ENCODE measurements around the gene SMIM12. TPM values are rescaled to one million over a fixed set of nuclear protein-coding genes. Genes with fewer than 3 reads are reported as not detected.

The SMIM12 gene
- total RNA-seq, 1 donor from 2014 or later: 66.2 TPM

DNA sequence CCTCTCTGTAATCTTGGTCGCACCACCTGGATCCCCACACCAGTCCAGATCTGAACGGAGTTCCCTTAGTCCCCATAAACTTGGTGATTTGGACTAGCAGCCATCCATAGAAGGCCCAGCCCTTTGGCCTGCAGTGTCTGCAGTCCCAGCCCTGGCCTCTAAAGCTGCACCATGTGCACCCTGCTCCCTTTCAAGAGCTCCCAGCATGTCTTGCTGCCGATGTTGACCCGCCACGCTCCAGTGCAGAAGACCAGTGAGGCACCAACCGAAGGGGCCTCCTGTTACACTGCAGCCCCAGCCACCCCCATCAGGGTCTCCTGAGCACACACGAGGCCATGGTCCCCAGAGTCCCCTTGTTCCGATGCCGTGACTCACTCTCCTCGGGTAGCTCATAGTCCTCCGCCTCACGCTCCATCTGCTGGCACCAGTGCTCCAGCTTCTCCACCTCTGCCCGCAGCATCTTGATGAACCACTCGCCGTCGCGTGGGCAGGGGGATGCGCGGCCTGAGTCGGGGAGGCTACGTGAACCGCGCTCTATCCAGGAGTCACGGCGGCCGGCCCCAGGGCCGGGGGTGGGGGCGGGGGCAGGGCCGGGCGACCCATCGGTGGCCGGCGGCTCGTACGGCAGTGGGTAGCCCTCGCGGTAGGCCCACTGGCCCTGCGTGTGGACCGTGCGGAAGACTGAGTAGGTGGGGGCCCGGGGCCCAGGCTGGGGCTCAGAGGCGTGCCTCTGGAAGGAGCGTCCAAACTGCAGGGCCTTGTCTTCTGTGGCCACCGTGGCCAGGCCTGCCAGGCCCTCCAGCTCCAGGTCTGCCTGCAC lies 8.9 kb upstream of the SMIM12 start:
- DNase-seq (ENCODE audit: low spot score): no peak
- Mint-ChIP-seq H3K4me1 (ENCODE audit: low read depth) (peaks cover 24% of the 10 kb centered on the region), H3K9me3 (no peaks in the 10 kb centered on the region), H3K36me3 (ENCODE audit: low read depth) (peaks cover 2% of the 10 kb centered on the region), H3K27me3 (ENCODE audit: insufficient read depth) (peaks cover 21% of the 10 kb centered on the region), H3K27ac (no peak overlapping the region), H3K4me3 (no peak overlapping the region)
- intact Hi-C loops (cut with micrococcal nuclease): no loop called here

DNA sequence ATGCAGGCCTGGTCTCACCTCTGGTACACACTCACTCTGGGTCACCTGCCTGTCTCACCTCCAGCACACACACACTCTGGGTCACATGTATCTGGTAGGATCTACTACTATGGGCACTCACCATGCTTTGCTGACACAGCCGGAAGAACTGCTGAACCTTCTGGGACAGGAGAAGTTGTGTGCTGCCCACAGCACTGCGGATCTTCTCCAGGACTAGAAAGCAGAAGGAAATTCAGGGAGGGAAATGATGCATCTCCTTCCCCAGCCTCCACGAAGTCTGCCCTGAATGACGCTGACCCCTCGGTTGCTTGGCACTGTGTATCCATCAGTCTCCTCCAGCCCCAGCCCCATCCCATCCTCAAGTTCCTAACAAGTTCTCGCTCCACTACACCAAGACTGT lies 7.9 kb upstream of the SMIM12 start:
- peak overlapping the region; percentile 61 for H3K4me3 Mint-ChIP-seq

DNA sequence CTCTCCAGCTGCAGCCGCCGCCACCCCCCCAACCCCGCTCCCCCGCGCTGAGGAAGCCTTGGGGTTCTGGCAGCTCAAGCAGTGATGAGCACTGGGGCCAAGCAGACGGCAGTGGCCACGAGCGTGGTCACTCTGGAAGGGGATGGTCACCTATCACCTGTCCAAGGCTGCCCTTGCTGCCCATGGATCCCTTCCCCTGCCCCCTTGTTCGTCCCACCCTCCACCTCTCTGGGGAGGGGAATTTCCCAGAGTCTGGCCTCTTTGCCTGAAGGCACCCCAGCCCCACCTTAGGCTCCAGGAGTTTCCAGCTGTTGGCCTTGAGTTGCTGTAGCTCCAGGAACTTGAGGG lies 7.2 kb upstream of the SMIM12 start:
- Mint-ChIP-seq H3K36me3 (ENCODE audit: low read depth) (peaks cover 2% of the 10 kb centered on the region), H3K4me3 (peak overlapping the region; percentile 80), H3K27me3 (ENCODE audit: insufficient read depth) (peaks cover 18% of the 10 kb centered on the region), H3K4me1 (ENCODE audit: low read depth) (peaks cover 36% of the 10 kb centered on the region), H3K9me3 (no peaks in the 10 kb centered on the region), H3K27ac (no peak overlapping the region)
- intact Hi-C loops (cut with micrococcal nuclease): loop anchor here (1.0 kb wide), 3 partner anchors 14 to 213 kb away; partner anchors contain the start of gene ZMYM1
- no peak for DNase-seq (ENCODE audit: low spot score)

More for the DNA sequence above, 7.9 kb upstream of the SMIM12 start:
- no peak for DNase-seq (ENCODE audit: low spot score)
- H3K9me3 Mint-ChIP-seq: no peaks in the 10 kb centered on the region
- intact Hi-C loops (cut with micrococcal nuclease): no loop called here
- H3K27ac Mint-ChIP-seq: peak overlapping the region; percentile 61
- peaks cover 2% of the 10 kb centered on the region for H3K36me3 Mint-ChIP-seq (ENCODE audit: low read depth)
- H3K4me1 Mint-ChIP-seq (ENCODE audit: low read depth): peaks cover 34% of the 10 kb centered on the region
- H3K27me3 Mint-ChIP-seq (ENCODE audit: insufficient read depth): peaks cover 24% of the 10 kb centered on the region

DNA sequence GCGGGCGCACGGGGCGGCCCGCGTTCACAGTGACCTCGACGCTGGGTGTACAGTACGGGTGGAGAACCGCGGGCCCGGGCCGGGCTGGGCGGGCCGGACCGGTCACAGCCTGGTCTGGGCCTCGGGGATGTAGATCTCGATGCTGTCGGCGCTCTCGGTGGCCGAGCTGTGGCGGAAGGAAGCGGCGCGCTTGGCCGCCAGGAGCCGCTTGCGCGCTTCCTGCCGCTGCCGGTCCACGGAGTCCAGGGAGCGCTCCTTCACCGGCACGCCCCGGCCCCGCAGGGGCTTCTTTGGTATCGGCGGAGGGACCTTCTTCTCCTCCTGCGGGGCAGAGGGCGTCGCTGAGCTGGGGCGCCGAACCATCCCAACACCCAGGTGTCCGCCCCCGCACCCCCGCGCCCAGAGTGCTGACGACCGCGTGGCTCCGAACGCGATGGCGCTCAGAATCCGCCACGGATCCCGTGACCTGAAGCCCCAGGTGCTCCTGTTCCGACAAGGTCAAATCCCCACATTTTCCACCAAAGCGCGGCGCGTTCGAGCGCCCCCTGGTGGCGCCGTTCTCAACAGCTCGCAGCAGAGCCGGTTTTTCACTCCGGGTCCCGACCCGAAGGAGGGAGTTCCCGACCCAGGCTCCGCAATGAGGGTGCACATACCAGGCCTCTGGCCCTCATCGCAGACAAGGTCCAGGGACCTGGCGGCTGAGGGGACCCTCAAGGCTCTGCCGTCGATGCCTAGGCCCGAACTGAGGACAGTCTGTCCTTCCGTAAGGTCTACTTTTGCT lies 6.6 kb upstream of the SMIM12 start:
- Mint-ChIP-seq H3K9me3 (no peaks in the 10 kb centered on the region), H3K36me3 (ENCODE audit: low read depth) (peaks cover 2% of the 10 kb centered on the region), H3K27me3 (ENCODE audit: insufficient read depth) (peaks cover 12% of the 10 kb centered on the region), H3K27ac (peak overlapping the region; percentile 86), H3K4me3 (peak overlapping the region; percentile 80), H3K4me1 (ENCODE audit: low read depth) (peaks cover 36% of the 10 kb centered on the region)
- DNase-seq (ENCODE audit: low spot score): peak; percentile 85
- intact Hi-C loops (cut with micrococcal nuclease): loop anchor here (1.0 kb wide), 3 partner anchors 14 to 213 kb away; partner anchors contain the start of gene ZMYM1

DNA sequence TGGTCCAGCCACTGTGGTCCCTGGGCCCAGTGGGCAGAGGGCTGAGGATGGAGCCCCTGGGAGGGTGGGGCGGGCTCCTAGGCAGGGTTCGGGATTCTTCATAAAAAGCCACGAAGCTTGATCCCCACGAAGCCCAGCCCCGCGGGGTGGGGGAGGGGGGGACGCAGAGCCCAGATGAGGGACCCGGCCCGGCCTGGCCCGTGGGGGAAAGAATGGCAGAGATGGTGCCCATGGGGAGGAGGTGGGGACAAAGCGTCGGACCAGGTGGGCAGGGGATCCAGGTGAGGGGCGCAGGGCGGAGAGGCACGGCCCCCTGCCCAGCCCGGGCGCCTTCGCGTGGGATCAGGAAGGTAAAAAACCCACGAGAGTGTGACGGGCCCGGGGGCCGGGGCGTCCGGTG lies 6.0 kb upstream of the SMIM12 start:
- Mint-ChIP-seq H3K36me3 (ENCODE audit: low read depth) (peaks cover 2% of the 10 kb centered on the region), H3K27ac (no peak overlapping the region)

DNA sequence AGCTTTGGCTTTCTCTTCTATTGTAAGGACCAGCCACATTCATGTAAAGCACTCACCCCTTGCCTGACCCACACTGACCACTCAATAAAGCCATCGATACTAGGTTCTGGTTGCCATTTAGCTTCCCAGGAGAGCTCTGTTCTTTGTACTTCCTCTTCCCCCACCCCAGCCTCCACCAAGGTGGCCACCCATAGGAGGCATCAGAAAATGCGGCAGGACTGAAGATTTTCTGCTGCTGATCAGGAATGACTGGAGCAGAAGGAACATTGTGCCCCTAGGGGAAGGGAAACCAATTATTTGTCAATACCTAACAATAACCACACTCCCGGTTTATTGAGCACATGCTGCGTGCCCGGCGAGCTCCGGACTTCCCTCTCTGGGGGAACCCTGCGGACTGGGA lies 5.2 kb upstream of the SMIM12 start:
- Mint-ChIP-seq H3K27ac (peak overlapping the region; percentile 81), H3K27me3 (ENCODE audit: insufficient read depth) (peaks cover 9% of the 10 kb centered on the region), H3K4me3 (peak overlapping the region; percentile 74), H3K9me3 (no peaks in the 10 kb centered on the region), H3K4me1 (ENCODE audit: low read depth) (peaks cover 43% of the 10 kb centered on the region), H3K36me3 (ENCODE audit: low read depth) (peaks cover 2% of the 10 kb centered on the region)
- intact Hi-C loops (cut with micrococcal nuclease): no loop called here
- no peak for DNase-seq (ENCODE audit: low spot score)

More for the DNA sequence above, 6.0 kb upstream of the SMIM12 start:
- intact Hi-C loops (cut with micrococcal nuclease): no loop called here
- Mint-ChIP-seq H3K4me1 (ENCODE audit: low read depth) (peaks cover 36% of the 10 kb centered on the region), H3K4me3 (no peak overlapping the region), H3K27me3 (ENCODE audit: insufficient read depth) (peaks cover 11% of the 10 kb centered on the region), H3K9me3 (no peaks in the 10 kb centered on the region)
- DNase-seq (ENCODE audit: low spot score): no peak

DNA sequence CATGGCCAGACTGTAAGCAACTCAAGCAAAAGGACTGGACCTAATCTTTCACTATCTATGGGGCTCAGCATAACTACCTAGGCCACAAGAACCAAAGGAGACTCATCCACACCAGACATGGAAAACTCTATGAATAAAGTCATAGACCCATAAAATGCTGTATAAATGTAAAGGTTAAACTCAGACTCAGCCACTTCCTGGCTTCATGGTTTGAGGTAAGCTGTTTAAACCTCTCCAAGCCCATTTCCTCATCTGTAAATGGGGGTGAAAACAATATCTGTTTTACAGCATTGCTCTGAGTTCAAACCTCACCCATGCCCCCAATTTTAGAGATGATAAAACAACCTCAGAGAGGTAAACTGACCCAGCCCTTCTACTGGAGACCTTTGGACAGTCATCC lies 4.0 kb upstream of the SMIM12 start:
- no peaks in the 10 kb centered on the region for H3K9me3 Mint-ChIP-seq
- H3K4me1 Mint-ChIP-seq (ENCODE audit: low read depth): peaks cover 50% of the 10 kb centered on the region
- no peak for DNase-seq (ENCODE audit: low spot score)
- H3K27ac Mint-ChIP-seq: peak overlapping the region; percentile 80
- H3K36me3 Mint-ChIP-seq (ENCODE audit: low read depth): peaks cover 4% of the 10 kb centered on the region
- intact Hi-C loops (cut with micrococcal nuclease): no loop called here
- peak overlapping the region; percentile 35 for H3K4me3 Mint-ChIP-seq
- H3K27me3 Mint-ChIP-seq (ENCODE audit: insufficient read depth): peaks cover 9% of the 10 kb centered on the region

DNA sequence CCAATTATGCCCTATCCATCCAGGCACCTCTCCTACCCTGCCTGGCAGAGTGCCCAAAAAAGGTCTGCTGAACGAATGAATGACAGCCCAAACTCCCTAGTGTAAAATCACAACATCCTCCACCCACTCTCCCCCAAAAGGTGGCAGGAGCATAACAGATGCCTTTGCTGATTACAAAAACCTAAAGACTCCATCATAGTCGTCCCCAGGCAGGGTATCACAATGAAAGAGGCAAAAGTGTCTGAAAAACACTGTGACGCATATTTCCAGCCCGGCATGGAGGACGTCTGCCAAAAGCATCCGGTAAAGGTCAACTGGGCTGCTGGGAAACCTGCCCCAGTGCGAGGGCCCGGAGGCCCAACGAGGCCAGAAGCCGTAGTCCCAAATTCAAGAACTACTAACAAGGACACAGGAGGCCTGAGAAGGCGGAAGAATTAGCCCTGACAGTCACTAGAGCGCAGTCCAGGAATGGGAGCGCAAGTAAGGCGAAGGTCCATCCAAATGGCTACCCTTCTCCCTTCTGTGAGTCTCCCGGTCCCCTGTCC lies 576 bp downstream of the SMIM12 start:
- H3K4me1 Mint-ChIP-seq (ENCODE audit: low read depth): peaks cover 44% of the 10 kb centered on the region
- H3K36me3 Mint-ChIP-seq (ENCODE audit: low read depth): peaks cover 12% of the 10 kb centered on the region

DNA sequence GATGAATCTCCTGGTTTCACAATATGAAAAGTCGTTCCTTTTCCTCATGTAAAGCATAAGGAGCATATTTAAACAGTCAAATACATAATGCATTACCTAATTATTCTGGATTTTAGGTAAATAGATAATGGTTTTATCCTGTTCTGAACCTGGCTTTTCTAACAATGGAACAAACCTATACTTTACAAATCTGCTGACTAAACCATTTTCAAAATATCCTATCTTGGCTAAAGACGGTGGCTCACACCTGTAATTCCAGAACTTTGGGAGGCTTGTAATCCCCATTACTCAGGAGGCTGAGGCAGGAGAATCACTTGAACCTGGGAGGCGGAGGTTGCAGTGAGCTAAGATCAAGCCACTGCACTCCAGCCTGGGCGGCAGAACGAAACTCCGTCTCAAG lies 2.9 kb downstream of the SMIM12 start:
- no peak overlapping the region for H3K27ac Mint-ChIP-seq
- peaks cover 40% of the 10 kb centered on the region for H3K4me1 Mint-ChIP-seq (ENCODE audit: low read depth)
- intact Hi-C loops (cut with micrococcal nuclease): loop anchor here (10.0 kb wide), 3 partner anchors 698 to 1598 kb away; partner anchors contain the start of genes KIAA0319L, NCDN, OSCP1 and ZSCAN20
- peaks cover 21% of the 10 kb centered on the region for H3K36me3 Mint-ChIP-seq (ENCODE audit: low read depth)
- DNase-seq (ENCODE audit: low spot score): no peak
- peak overlapping the region; percentile 22 for H3K4me3 Mint-ChIP-seq
- H3K27me3 Mint-ChIP-seq (ENCODE audit: insufficient read depth): no peaks in the 10 kb centered on the region
- H3K9me3 Mint-ChIP-seq: no peaks in the 10 kb centered on the region

More for the DNA sequence above, 576 bp downstream of the SMIM12 start:
- Mint-ChIP-seq H3K9me3 (no peaks in the 10 kb centered on the region), H3K27me3 (ENCODE audit: insufficient read depth) (peaks cover 4% of the 10 kb centered on the region), H3K27ac (peak overlapping the region; percentile 96), H3K4me3 (peak overlapping the region; percentile 98)
- intact Hi-C loops (cut with micrococcal nuclease): loop anchor here (1.0 to 10.0 kb wide), 9 partner anchors 26 to 1596 kb away; partner anchors contain the start of genes KIAA0319L, NCDN, OSCP1 and SFPQ
- peak; percentile 19 for DNase-seq (ENCODE audit: low spot score)

DNA sequence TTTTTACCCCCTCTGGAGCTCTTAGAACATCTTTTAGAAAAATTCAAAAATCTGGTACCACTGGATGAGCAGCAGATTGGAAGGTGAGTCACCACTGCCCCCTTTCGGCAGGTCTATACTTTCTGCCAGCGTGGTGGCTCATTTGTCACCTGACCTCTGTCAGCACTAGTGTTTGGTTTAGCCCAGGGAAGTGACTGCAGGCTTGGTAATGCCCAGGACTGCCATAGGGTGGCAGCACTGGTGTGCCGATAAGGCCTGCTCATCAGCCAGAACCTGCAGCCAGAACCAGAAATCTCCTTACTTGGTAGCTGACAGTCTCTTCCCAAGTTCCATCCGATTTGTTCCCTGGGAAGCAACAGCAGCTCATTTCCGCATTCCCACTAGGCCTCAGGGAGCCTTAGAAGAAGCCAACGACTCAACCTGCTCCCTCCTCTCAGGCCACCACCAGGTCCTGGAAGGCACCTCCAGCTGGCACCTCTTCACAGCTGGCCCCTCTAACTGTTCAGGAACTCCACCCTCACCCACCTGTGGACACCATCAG lies 6.8 kb downstream of the SMIM12 start:
- H3K27me3 Mint-ChIP-seq (ENCODE audit: insufficient read depth): no peaks in the 10 kb centered on the region
- intact Hi-C loops (cut with micrococcal nuclease): loop anchor here (1.0 to 10.0 kb wide), 6 partner anchors 14 to 1602 kb away; partner anchors contain the start of genes KIAA0319L, NCDN, OSCP1 and ZSCAN20
- peaks cover 24% of the 10 kb centered on the region for H3K36me3 Mint-ChIP-seq (ENCODE audit: low read depth)
- DNase-seq (ENCODE audit: low spot score): peak; percentile 87
- H3K4me1 Mint-ChIP-seq (ENCODE audit: low read depth): peaks cover 18% of the 10 kb centered on the region
- no peak overlapping the region for H3K27ac Mint-ChIP-seq
- no peaks in the 10 kb centered on the region for H3K9me3 Mint-ChIP-seq
- H3K4me3 Mint-ChIP-seq: no peak overlapping the region

DNA sequence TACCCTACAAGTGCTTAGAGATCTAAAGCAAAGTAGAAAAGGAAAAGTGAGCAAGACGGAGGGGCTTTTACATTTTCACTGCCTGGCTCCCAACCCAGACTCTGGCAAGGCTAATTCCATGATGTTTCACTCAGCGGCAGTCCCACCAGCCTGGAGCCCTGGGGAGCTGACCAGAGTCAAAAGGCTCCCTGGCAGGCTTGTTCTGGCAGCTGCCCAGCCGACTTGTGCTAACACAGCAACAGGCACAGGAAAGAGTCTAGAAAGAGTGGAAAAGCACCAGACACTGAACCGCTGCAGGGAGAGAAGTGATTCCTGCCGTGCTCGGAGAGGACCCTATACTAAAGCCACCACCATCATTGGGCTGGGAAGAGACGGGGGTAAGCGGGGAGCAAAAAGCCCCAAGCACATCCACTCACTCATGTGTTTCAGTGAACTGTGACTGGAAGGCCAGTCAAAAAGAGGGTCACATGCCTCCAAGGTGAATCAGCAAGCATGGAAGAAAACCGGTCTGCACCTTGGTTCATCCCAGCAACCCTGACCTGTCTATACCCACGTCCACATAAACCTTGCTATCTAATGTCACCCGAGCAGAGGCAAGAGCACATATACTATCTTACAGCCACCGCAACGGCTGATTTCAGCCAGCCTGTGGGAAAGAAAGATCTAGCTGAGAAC lies 8.0 kb downstream of the SMIM12 start:
- intact Hi-C loops (cut with micrococcal nuclease): loop anchor here (1.0 to 10.0 kb wide), 6 partner anchors 15 to 1603 kb away; partner anchors contain the start of genes KIAA0319L, NCDN, OSCP1 and ZSCAN20
- no peak overlapping the region for H3K4me3 Mint-ChIP-seq
- DNase-seq (ENCODE audit: low spot score): no peak
- no peaks in the 10 kb centered on the region for H3K27me3 Mint-ChIP-seq (ENCODE audit: insufficient read depth)
- H3K36me3 Mint-ChIP-seq (ENCODE audit: low read depth): peaks cover 24% of the 10 kb centered on the region
- no peak overlapping the region for H3K27ac Mint-ChIP-seq
- peaks cover 13% of the 10 kb centered on the region for H3K4me1 Mint-ChIP-seq (ENCODE audit: low read depth)
- no peaks in the 10 kb centered on the region for H3K9me3 Mint-ChIP-seq

DNA sequence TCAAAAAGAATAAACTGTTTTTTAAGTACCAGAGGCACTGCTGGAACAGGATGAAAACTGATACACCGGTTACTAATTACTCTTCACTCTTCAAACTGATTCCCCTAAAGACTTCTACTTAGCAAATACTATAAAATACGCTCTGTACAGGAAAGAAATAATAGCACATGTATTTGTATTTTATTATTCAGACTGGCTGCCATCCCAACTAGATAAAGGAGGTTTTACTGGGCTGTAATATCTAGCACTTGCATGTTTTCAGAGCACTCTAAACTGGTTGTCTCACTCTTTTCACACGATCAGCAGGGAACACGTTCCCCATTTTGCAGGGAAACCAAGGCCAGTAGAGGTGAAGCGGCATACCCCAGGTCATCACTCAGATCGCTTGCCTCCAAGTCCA lies 9.2 kb downstream of the SMIM12 start:
- Mint-ChIP-seq H3K36me3 (ENCODE audit: low read depth) (peaks cover 17% of the 10 kb centered on the region), H3K4me3 (no peak overlapping the region), H3K9me3 (no peaks in the 10 kb centered on the region), H3K4me1 (ENCODE audit: low read depth) (peaks cover 13% of the 10 kb centered on the region), H3K27me3 (ENCODE audit: insufficient read depth) (no peaks in the 10 kb centered on the region), H3K27ac (no peak overlapping the region)
- no peak for DNase-seq (ENCODE audit: low spot score)
- intact Hi-C loops (cut with micrococcal nuclease): loop anchor here (5.0 to 10.0 kb wide), 4 partner anchors 704 to 1604 kb away; partner anchors contain the start of genes KIAA0319L, NCDN, OSCP1 and ZSCAN20
